Measurements from ENCODE around the gene SPEM2.

SPEM2 gene

DNA sequence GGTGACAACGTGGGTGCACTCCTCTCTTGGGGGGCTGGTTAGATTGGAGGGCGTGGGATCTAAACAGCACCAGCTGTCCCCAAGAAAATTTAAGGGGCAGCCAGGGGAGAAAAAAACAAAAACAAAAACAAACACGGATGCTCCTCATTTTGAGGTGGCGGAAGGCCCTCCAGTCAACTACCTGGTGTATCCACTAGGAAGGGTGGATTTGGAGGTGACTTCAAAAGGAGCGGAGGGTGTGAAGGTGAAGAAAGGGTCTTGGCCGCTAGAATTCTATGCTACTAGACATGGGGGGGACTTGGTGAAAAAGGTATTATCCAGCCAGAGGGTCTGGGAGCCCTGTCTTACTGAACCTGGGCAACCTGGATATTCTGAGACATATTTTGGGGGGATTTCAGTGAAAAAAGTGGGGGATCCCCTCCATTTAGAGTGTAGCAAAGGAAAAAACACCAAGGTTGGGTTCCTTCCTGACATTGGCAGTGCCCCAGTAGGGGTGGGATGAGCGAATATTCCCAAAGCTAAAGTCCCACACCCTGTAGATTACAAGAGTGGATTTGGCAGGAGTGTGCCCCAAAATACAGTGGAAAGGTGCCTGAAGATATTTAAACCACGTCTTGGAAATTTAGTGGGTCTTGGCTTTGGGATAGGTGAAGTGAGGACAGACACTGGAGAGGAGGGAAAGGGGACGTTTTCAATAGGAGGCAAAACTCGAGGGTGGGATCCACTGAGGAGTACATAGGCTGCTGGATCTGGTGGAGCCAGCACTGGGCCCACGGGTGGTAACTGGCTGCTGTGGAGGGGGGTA, 13.4 kb downstream of the SPEM2 start:
- no peak for DNase-seq (ENCODE audit: insufficient read length, low spot score)
- peak; percentile 54 for FAIRE-seq
- TF ChIP-seq PAX5 (IDR thresholded peaks at IDR 0.05; ENCODE audit: insufficient read depth, low read length, severe bottlenecking) (no peak), TAF1 (IDR thresholded peaks at IDR 0.05; ENCODE audit: low read depth, low read length) (no peak), POLR2AphosphoS5 (IDR thresholded peaks at IDR 0.05; ENCODE audit: low read depth, low read length) (no peak)

DNA sequence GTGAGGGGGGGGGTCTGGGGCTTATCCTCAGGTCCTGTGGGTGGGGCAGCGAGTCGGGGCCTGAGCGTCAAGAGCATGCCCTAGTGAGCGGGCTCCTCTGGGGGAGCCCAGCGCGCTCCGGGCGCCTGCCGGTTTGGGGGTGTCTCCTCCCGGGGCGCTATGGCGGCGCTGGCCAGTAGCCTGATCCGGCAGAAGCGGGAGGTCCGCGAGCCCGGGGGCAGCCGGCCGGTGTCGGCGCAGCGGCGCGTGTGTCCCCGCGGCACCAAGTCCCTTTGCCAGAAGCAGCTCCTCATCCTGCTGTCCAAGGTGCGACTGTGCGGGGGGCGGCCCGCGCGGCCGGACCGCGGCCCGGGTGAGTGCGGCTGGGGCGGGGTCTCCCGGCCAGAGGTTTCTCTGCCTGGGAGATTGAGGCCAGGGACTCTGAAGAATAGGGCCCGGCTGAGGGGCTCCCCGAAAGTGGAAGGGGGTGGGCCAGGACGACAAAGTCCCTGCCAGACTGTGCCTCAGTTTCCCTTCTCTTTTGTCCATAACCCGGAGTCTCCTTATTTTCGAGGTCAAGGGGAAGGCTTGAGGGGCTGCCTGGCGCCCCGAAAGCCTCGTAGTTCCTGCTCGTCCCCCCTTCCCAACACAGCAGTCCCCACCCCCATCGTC, 14.2 kb downstream of the SPEM2 start, which contains the start of gene FGF11:
FGF11 (plus strand) TSS at position 51 of the 651 bp plus-strand sequence; CDS start at position 160, 109 bp downstream.
- DNase-seq (ENCODE audit: insufficient read length, low spot score) (no peak), FAIRE-seq (peak; percentile 41)
- TF ChIP-seq SPI1 (IDR thresholded peaks at IDR 0.05; ENCODE audit: low read depth, low read length): no peak
- no peak; the same call in 1 of the 2 replicates for TF ChIP-seq TAF1 (IDR thresholded peaks at IDR 0.05; ENCODE audit: low read depth, low read length)
- no peak for TF ChIP-seq PAX5 (IDR thresholded peaks at IDR 0.05; ENCODE audit: insufficient read depth, low read length, severe bottlenecking)
- TF ChIP-seq POLR2AphosphoS5 (IDR thresholded peaks at IDR 0.05; ENCODE audit: low read depth, low read length): no peak
- TF ChIP-seq POLR2A (IDR thresholded peaks at IDR 0.05; ENCODE audit: low read depth, low read length): no peak

GRCh38 chr17:7440113-7440833, 14.9 kb downstream of the SPEM2 start:
- FAIRE-seq (peak; percentile 90), DNase-seq (ENCODE audit: insufficient read length, low spot score) (no peak)
- TF ChIP-seq POLR2A (IDR thresholded peaks at IDR 0.05; ENCODE audit: low read depth, low read length) (no peak), POU2F2 (IDR thresholded peaks at IDR 0.05; ENCODE audit: low read depth, low read length) (no peak), PAX5 (IDR thresholded peaks at IDR 0.05; ENCODE audit: insufficient read depth, low read length, severe bottlenecking) (no peak), TAF1 (IDR thresholded peaks at IDR 0.05; ENCODE audit: low read depth, low read length) (no peak; the same call in 1 of the 2 replicates), POLR2AphosphoS5 (IDR thresholded peaks at IDR 0.05; ENCODE audit: low read depth, low read length) (no peak), SPI1 (IDR thresholded peaks at IDR 0.05; ENCODE audit: low read depth, low read length) (no peak)

DNA sequence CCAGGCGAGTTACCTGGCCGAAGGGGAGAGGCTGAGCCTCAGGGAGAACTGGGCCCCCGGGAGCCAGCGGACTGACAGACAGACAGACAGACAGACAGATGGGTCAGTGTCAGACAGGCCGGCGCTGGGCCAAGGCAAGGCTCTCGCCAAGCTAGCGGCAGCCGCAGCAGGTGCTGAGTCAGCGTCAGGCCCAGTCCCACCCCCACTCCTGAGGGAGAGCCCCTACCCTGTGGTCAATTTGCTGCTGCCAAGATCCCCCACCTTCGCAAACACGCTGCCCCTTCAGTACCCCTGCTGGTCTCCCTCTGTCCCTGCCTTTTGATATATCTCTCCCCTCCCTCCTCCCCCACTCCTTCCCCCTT, 15.4 kb downstream of the SPEM2 start:
- FAIRE-seq (no peak), DNase-seq (ENCODE audit: insufficient read length, low spot score) (no peak)
- TF ChIP-seq TAF1 (IDR thresholded peaks at IDR 0.05; ENCODE audit: low read depth, low read length) (peak; percentile 38), SPI1 (IDR thresholded peaks at IDR 0.05; ENCODE audit: low read depth, low read length) (no peak), POU2F2 (IDR thresholded peaks at IDR 0.05; ENCODE audit: low read depth, low read length) (peak; percentile 36; the same call in 1 of the 2 replicates)

DNA sequence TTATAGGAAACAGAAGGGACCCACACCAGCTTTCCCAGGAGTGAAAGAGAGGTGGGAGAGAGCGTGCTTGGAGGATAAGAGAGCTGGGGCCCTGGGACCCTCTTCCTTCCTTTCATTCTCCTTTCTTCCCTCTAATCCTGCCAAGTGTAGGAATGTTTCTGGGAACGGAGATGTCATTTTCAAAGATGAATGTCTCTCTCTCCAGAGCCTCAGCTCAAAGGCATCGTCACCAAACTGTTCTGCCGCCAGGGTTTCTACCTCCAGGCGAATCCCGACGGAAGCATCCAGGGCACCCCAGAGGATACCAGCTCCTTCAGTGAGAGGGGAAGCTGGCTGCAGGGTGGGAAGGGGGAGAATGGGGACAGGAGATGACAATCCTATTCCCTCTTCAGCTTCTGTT, 15.8 kb downstream of the SPEM2 start:
- DNase-seq (ENCODE audit: insufficient read length, low spot score) (no peak), FAIRE-seq (no peak)
- TF ChIP-seq POLR2AphosphoS5 (IDR thresholded peaks at IDR 0.05; ENCODE audit: low read depth, low read length) (no peak), TAF1 (IDR thresholded peaks at IDR 0.05; ENCODE audit: low read depth, low read length) (no peak), PAX5 (IDR thresholded peaks at IDR 0.05; ENCODE audit: insufficient read depth, low read length, severe bottlenecking) (no peak), SPI1 (IDR thresholded peaks at IDR 0.05; ENCODE audit: low read depth, low read length) (no peak), POU2F2 (IDR thresholded peaks at IDR 0.05; ENCODE audit: low read depth, low read length) (no peak), POLR2A (IDR thresholded peaks at IDR 0.05; ENCODE audit: low read depth, low read length) (no peak)

DNA sequence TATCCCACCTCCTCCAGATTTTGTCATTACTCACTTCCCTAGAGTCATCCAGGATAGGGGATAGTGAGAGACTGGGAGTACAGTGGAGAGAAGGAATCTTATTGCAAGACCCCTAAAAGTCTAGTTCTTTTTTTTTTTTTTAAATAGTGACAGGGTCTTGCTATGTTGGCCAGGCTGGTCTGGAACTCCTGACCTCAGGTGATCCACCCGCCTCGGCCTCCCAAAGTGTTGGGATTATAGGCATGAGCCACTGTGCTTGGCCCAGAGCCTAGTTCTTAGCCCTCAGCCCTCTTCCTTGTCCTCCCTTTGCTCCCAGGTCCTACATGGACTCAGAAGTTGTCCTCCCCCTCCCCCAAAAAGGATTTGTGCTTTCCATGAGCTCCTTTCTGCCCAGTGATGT, 16.7 kb downstream of the SPEM2 start:
- FAIRE-seq: no peak
- no peak for DNase-seq (ENCODE audit: insufficient read length, low spot score)
- TF ChIP-seq POLR2A (IDR thresholded peaks at IDR 0.05; ENCODE audit: low read depth, low read length) (no peak), TAF1 (IDR thresholded peaks at IDR 0.05; ENCODE audit: low read depth, low read length) (no peak), SPI1 (IDR thresholded peaks at IDR 0.05; ENCODE audit: low read depth, low read length) (no peak), POU2F2 (IDR thresholded peaks at IDR 0.05; ENCODE audit: low read depth, low read length) (no peak), PAX5 (IDR thresholded peaks at IDR 0.05; ENCODE audit: insufficient read depth, low read length, severe bottlenecking) (no peak), POLR2AphosphoS5 (IDR thresholded peaks at IDR 0.05; ENCODE audit: low read depth, low read length) (no peak)

- FAIRE-seq (no peak), DNase-seq (ENCODE audit: insufficient read length, low spot score) (no peak)
- TF ChIP-seq POU2F2 (IDR thresholded peaks at IDR 0.05; ENCODE audit: low read depth, low read length) (no peak), POLR2AphosphoS5 (IDR thresholded peaks at IDR 0.05; ENCODE audit: low read depth, low read length) (no peak), PAX5 (IDR thresholded peaks at IDR 0.05; ENCODE audit: insufficient read depth, low read length, severe bottlenecking) (no peak), TAF1 (IDR thresholded peaks at IDR 0.05; ENCODE audit: low read depth, low read length) (no peak)
These were observed 18.4 kb downstream of the SPEM2 start for GRCh38 chr17:7443499-7444485.

- DNase-seq (ENCODE audit: insufficient read length, low spot score) (no peak), FAIRE-seq (peak; percentile 84)
- TF ChIP-seq SPI1 (IDR thresholded peaks at IDR 0.05; ENCODE audit: low read depth, low read length) (no peak), POLR2AphosphoS5 (IDR thresholded peaks at IDR 0.05; ENCODE audit: low read depth, low read length) (no peak), TAF1 (IDR thresholded peaks at IDR 0.05; ENCODE audit: low read depth, low read length) (no peak), POLR2A (IDR thresholded peaks at IDR 0.05; ENCODE audit: low read depth, low read length) (no peak), PAX5 (IDR thresholded peaks at IDR 0.05; ENCODE audit: insufficient read depth, low read length, severe bottlenecking) (no peak), POU2F2 (IDR thresholded peaks at IDR 0.05; ENCODE audit: low read depth, low read length) (no peak)
These were observed 19.5 kb downstream of the SPEM2 start, which contains the start of gene CHRNB1 for GRCh38 chr17:7444682-7445618. Gene CHRNB1, plus strand, starts transcription at chr17:7445061. Its CDS starts 67 bp downstream, at chr17:7445128.

Data from GM12891 (cell line).